ENCODE data around the gene CFAP97D2.
"Not testable (repeated sequence)": the region's sequence is repeated elsewhere in the genome, so short reads cannot be mapped to it uniquely, and the experiment has no call there.

Gene CFAP97D2

DNA sequence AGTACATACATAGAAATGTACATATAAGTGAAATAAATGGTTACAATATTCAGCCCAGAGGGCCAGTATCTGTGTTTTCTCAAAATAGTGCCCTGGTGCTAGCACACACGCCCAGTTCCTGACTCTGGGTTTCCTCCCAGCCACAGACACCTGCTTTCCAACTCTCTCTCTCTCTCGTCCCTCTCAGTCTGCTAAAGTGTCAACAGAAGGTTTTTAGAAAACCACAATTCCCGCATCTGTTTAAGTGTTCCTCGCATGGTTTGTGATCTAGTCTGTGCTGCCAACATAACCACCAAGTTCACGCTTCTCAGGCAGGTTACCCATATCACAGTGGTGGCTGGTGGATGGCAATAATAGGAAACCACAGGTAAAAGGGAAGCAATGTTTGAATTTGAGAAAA lies 84.5 kb downstream of the CFAP97D2 start:
- H3K4me3 ChIP-seq (ENCODE audit: low read depth, low read length): no peak overlapping the region
- TF ChIP-seq, protein P1, sequence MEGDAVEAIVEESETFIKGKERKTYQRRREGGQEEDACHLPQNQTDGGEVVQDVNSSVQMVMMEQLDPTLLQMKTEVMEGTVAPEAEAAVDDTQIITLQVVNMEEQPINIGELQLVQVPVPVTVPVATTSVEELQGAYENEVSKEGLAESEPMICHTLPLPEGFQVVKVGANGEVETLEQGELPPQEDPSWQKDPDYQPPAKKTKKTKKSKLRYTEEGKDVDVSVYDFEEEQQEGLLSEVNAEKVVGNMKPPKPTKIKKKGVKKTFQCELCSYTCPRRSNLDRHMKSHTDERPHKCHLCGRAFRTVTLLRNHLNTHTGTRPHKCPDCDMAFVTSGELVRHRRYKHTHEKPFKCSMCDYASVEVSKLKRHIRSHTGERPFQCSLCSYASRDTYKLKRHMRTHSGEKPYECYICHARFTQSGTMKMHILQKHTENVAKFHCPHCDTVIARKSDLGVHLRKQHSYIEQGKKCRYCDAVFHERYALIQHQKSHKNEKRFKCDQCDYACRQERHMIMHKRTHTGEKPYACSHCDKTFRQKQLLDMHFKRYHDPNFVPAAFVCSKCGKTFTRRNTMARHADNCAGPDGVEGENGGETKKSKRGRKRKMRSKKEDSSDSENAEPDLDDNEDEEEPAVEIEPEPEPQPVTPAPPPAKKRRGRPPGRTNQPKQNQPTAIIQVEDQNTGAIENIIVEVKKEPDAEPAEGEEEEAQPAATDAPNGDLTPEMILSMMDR (IDR thresholded peaks at IDR 0.05; ENCODE audit: insufficient read depth, low read depth, low read length, missing control alignments): no peak
- peak; percentile 55 for DNase-seq (ENCODE audit: low read depth)

DNA sequence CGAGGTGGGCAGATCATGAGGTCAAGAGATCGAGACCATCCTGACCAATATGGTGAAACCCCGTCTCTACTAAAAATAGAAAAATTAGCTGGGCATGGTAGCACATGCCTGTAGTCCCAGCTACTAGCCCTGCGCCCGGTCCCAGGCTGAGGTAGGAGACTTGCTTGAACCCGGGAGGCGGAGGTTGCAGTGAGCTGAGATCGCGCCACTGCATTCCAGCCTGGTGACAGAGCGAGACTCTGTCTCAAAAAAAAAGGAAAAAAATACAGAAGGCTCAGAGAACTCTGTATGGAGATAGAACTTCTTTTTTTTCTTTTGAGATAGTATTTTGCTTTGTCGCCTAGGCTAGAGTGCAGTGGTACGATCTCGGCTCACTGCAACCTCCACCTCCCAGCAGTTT lies 85.3 kb downstream of the CFAP97D2 start:
- DNase-seq (ENCODE audit: low read depth); H3K4me3 ChIP-seq (ENCODE audit: low read depth, low read length): not testable (repeated sequence)

DNA sequence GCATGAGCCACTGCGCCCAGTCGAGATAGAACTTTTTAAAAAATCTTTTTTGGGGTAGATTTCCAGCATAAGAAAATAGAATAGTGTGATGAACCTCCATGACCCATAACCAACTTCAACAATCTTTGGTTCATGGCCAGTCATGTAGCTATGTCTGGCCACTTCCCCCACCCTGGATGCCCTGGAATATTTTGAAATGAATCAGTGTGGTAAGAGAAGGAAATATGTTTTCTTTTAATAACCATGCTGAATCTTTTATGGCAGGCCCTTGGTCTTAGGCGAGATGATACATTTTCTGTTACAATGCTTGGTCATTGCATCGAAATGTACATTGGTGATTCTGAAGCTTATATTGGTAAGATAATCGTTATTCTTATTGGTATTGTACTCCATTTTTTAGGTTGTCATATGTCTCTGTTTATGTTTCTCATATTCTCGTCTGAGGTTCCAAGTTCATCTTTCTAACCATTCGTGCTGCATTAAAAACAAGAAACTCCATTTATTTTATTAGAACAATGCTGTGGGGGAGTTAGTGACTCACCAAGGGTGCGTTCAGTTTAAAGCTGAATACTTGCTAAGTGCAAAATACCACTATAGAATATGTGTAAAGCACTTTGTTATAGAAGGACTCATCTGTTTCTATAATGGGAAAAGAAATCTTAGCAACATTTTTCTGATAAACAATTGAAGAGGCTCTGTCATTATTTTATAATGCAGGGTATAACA lies 86.0 kb downstream of the CFAP97D2 start:
- no peak overlapping the region for H3K4me3 ChIP-seq (ENCODE audit: low read depth, low read length)
- no peak for DNase-seq (ENCODE audit: low read depth)
- TF ChIP-seq, protein P1 (IDR thresholded peaks at IDR 0.05; ENCODE audit: insufficient read depth, low read depth, low read length, missing control alignments): no peak

DNA sequence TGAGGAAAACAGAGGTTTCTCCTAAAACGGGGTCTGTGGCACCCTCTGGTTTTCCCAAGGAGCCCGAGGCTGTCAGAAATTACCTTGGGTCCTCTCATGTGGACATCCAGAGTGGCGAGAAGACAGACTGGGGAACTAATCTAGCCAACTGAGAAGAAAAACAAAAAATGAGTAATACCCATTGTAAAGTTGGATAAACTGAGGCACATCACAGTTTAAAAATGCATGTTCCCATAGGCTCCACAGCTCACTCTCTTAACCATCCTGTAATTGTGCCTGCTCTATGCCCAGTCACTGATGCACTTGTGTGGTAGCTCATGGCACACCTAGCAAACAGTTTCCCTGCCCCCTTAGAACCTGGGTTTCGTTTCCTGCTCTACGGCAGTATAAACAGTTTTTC lies 87.2 kb downstream of the CFAP97D2 start:
- TF ChIP-seq, protein P1 (IDR thresholded peaks at IDR 0.05; ENCODE audit: insufficient read depth, low read depth, low read length, missing control alignments): no peak
- H3K4me3 ChIP-seq (ENCODE audit: low read depth, low read length): no peak overlapping the region
- no peak for DNase-seq (ENCODE audit: low read depth)

DNA sequence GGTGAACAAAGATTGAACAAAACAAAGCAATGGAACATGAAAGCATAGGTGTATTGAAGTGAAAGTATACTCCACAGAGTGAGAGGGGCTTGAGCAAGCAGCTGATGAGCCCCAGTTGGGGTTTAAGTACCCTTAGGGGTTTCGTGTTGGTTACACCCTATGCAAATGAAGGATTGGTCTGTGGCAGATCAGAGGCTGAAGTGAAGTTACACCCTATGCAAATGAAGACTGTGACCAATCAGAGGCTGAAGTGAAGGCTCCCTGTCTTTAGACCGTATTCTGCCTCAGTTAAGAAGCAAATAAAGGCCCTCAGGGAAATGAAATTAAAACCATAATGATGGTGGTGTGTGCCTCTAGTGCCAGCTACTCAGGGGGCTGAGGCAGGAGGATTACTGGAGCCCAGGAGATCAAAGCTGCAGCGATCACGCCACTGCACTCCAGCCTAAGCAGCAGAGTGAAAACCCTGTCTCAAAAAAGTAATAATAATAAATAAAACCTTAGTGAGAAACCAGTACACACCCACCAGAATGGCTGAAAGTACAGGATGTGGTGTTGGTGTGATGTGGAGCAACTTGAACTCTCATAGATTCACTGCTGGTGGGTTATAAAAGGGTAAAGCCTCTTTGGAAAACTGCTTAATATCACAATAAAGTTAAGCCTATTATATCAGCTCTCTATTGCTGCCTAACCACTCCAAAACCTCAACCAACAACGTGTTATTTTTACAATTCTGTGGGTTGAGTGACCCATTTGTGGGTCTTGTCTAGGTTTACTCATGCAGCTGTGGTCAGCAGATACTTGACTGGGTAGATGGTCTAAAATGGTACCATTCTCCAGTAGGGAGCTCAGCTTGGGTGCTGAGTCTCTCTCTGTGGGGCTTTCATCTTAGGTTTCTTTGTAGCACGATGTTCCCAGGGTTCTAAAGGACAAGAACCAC lies 89.6 kb downstream of the CFAP97D2 start:
- H3K4me3 ChIP-seq (ENCODE audit: low read depth, low read length): no peak overlapping the region
- peak; percentile 56 for DNase-seq (ENCODE audit: low read depth)
- TF ChIP-seq, protein P1 (IDR thresholded peaks at IDR 0.05; ENCODE audit: insufficient read depth, low read depth, low read length, missing control alignments): no peak

DNA sequence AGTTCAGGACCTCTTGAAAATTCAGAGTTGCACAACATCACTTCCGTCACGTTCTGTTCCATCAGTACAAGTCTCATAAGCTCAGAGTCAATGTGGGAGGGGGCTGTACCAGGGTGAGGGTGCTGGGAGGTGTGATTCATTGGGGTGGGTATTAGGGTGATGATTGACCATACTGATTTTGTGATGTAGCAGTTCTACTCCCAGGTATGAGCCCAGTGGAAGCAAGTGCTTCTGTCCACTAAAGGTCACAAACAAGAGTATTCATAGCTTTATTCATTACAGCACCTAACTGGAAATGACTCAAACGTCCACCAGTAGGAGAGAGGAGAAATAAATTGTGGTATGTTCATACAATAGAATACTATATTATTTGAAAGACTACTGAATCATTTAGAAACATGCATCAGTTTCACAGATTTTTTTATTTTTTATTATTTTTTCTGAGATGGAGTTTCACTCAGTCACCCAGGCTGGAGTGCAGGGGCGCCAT lies 90.3 kb downstream of the CFAP97D2 start:
- no peak overlapping the region for H3K4me3 ChIP-seq (ENCODE audit: low read depth, low read length)
- no peak for DNase-seq (ENCODE audit: low read depth)
- TF ChIP-seq, protein P1 (IDR thresholded peaks at IDR 0.05; ENCODE audit: insufficient read depth, low read depth, low read length, missing control alignments): no peak

All from GM12865 (cell line).